ENCODE data around the gene SAMD4A. TPM values are rescaled to one million over a fixed set of nuclear protein-coding genes. Genes with fewer than 3 reads are reported as not detected.

The SAMD4A gene
- total RNA-seq, 1 donor from 2014 or later = 57.0 TPM

GRCh38 chr14:54591461-54591860 lies 24.5 kb downstream of the SAMD4A start:
- H3K4me3 Mint-ChIP-seq (ENCODE audit: unreplicated experiment) = no peak overlapping the region
- peaks cover 8% of the 10 kb centered on the region for H3K36me3 Mint-ChIP-seq (ENCODE audit: low read depth)
- no peak overlapping the region for H3K27ac Mint-ChIP-seq (ENCODE audit: unreplicated experiment)
- no peak for TF ChIP-seq CTCF (IDR thresholded peaks at IDR 0.05)
- peaks cover 65% of the 10 kb centered on the region for H3K4me1 Mint-ChIP-seq (ENCODE audit: low read depth)
- no peaks in the 10 kb centered on the region for H3K27me3 Mint-ChIP-seq (ENCODE audit: low read depth)
- DNase-seq (ENCODE audit: low spot score) = no peak
- H3K9me3 Mint-ChIP-seq (ENCODE audit: low read depth) = peaks cover 14% of the 10 kb centered on the region

GRCh38 chr14:54591866-54592265 lies 24.9 kb downstream of the SAMD4A start:
- no peak for TF ChIP-seq CTCF (IDR thresholded peaks at IDR 0.05)
- Mint-ChIP-seq H3K27ac (ENCODE audit: unreplicated experiment) (no peak overlapping the region), H3K36me3 (ENCODE audit: low read depth) (peaks cover 4% of the 10 kb centered on the region), H3K4me3 (ENCODE audit: unreplicated experiment) (no peak overlapping the region), H3K4me1 (ENCODE audit: low read depth) (peaks cover 68% of the 10 kb centered on the region), H3K9me3 (ENCODE audit: low read depth) (peaks cover 10% of the 10 kb centered on the region), H3K27me3 (ENCODE audit: low read depth) (no peaks in the 10 kb centered on the region)
- no peak for DNase-seq (ENCODE audit: low spot score)

DNA sequence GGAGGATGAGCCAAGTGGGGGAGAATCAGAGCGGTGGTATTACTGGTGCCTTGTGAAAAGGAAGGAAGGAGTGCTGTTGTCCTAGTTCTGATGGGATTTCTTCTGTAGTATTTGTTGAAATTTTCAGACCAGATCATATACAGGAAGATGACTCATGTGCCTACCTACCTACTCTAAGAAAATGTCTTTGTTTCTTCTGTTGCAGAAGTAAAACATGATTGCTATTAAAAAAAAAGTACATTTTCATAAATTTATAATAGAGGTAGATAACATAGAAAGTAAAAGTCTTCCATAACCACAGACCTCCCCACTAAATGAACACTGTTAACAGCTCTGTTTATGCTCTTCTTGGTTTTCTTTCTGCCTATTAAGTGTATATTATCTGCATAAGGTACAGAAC lies 26.9 kb downstream of the SAMD4A start:
- no peak for DNase-seq (ENCODE audit: low spot score)
- Mint-ChIP-seq H3K36me3 (ENCODE audit: low read depth) (no peaks in the 10 kb centered on the region), H3K4me3 (ENCODE audit: unreplicated experiment) (no peak overlapping the region), H3K4me1 (ENCODE audit: low read depth) (peaks cover 72% of the 10 kb centered on the region), H3K27me3 (ENCODE audit: low read depth) (no peaks in the 10 kb centered on the region), H3K9me3 (ENCODE audit: low read depth) (no peaks in the 10 kb centered on the region), H3K27ac (ENCODE audit: unreplicated experiment) (peak overlapping the region; percentile 72)
- no peak for TF ChIP-seq CTCF (IDR thresholded peaks at IDR 0.05)

GRCh38 chr14:54594537-54594936 lies 27.6 kb downstream of the SAMD4A start:
- H3K27me3 Mint-ChIP-seq (ENCODE audit: low read depth) = no peaks in the 10 kb centered on the region
- TF ChIP-seq CTCF (IDR thresholded peaks at IDR 0.05) = no peak
- no peak overlapping the region for H3K4me3 Mint-ChIP-seq (ENCODE audit: unreplicated experiment)
- peak overlapping the region; percentile 23 for H3K27ac Mint-ChIP-seq (ENCODE audit: unreplicated experiment)
- no peak for DNase-seq (ENCODE audit: low spot score)
- H3K9me3 Mint-ChIP-seq (ENCODE audit: low read depth) = no peaks in the 10 kb centered on the region
- peaks cover 68% of the 10 kb centered on the region for H3K4me1 Mint-ChIP-seq (ENCODE audit: low read depth)
- H3K36me3 Mint-ChIP-seq (ENCODE audit: low read depth) = no peaks in the 10 kb centered on the region

DNA sequence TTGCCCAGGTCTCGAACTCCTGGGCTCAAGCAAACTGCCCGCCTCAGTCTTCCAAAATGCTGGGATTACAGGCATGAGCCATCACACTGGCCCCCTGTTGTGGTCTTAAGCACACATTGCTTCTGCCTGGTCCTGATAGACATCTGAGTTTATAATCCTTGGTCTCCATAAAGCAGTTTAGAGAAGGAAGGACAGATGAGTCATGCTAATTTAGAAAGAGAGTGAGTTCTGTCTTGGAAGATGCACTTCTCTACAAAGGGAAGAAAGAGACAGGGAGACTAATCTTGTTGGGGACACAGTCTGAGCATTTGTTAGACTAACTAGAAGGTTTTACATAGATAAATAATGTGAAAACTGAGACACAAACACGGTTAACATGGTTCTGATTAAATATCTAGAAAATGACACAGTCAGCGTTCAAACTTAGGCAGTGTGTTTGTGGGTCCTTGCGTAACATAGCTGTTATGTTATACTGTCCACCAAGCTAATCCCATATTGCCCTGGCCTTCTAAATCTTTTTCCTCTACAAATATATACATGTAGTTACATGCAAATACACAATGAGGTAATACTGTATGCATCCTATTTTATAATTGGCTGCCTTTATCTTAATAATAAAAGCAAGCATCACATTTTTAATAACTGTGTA lies 31.0 kb downstream of the SAMD4A start:
- Mint-ChIP-seq H3K9me3 (ENCODE audit: low read depth) (no peaks in the 10 kb centered on the region), H3K27me3 (ENCODE audit: low read depth) (no peaks in the 10 kb centered on the region), H3K27ac (ENCODE audit: unreplicated experiment) (no peak overlapping the region), H3K4me1 (ENCODE audit: low read depth) (peaks cover 50% of the 10 kb centered on the region), H3K4me3 (ENCODE audit: unreplicated experiment) (no peak overlapping the region), H3K36me3 (ENCODE audit: low read depth) (no peaks in the 10 kb centered on the region)
- TF ChIP-seq CTCF (IDR thresholded peaks at IDR 0.05) = no peak
- DNase-seq (ENCODE audit: low spot score) = no peak

Data from chondrocyte (in vitro differentiated cells).